GM12878 (cell line): ENCODE results near the gene SLC39A7. TPM values are rescaled to one million over a fixed set of nuclear protein-coding genes. Genes with fewer than 3 reads are reported as not detected.

ENCODE experiments used
- ATAC-seq: fragments of 200-7000 bp; cut with Tn5 transposase; 3 replicates; pipeline ENCODE4 v1.9.1; 2020; ENCODE audit warnings: mild to moderate bottlenecking, moderate library complexity
- BruUV-seq: library from RNA; stranded (reverse); fragments of 400-500 nt; replicated peaks from 2 replicates; lab custom pipeline; 2021; lab: Mats Ljungman, UMichigan
- CTCF ChIA-PET: fragments of 300-600 bp; sonication (Branson Sonifier 250); formaldehyde crosslinking; extraction: SDS; loops from one replicate; lab custom pipeline; 2021; ENCODE audit warnings: inconsistent platforms; lab: Yijun Ruan, JAX
- POLR2A ChIA-PET: fragments of 350-600 bp; formaldehyde crosslinking; extraction: SDS; loops from one replicate; lab custom pipeline; 2021; ENCODE audit warnings: inconsistent platforms; lab: Charles Lee
- RAD21 ChIA-PET: fragments of 300-600 bp; sonication (Branson Sonifier 250); formaldehyde crosslinking; loops from one replicate; lab custom pipeline; 2023; ENCODE audit warnings: antibody characterized with exemption; ENCODE audit not compliant: unreplicated experiment; lab: Charles Lee
- SMC1A ChIA-PET: fragments of 300-600 bp; sonication (Branson Sonifier 250); formaldehyde crosslinking; loops from one replicate; lab custom pipeline; 2023; ENCODE audit not compliant: unreplicated experiment, uncharacterized antibody; lab: Charles Lee
- DNase-seq: peaks from one replicate; pipeline ENCODE4 v3.0.0-alpha.2; 2011; ENCODE audit warnings: low read depth, low spot score
- FAIRE-seq: peaks from 3 replicates; lab custom pipeline; 2011; peaks lifted over from hg19 to GRCh38; lab: Jason Lieb, UNC
- H2AFZ ChIP-seq: 2 replicates; pipeline ENCODE4 v1.6.0; 2011; ENCODE audit warnings: low read depth, low read length, control low read depth; ENCODE audit not compliant: control insufficient read depth
- H3K27ac ChIP-seq: 2 replicates; pipeline ENCODE4 v1.5.1; 2011; ENCODE audit warnings: control low read depth; ENCODE audit not compliant: control insufficient read depth, insufficient read depth
- H3K27me3 ChIP-seq, 2 experiments: replicated peaks in 1 of 2; 2 replicates each; pipeline versions ENCODE4 v1.6.0 to v1.6.1; 2011; ENCODE audit warnings: low read length in 1 of 2; ENCODE audit not compliant: control insufficient read depth in 2 of 2, insufficient read depth in 2 of 2
- H3K36me3 ChIP-seq, 2 experiments: 2 replicates each; pipeline ENCODE4 v1.5.1; 2011; ENCODE audit warnings: low read length in 1 of 2; ENCODE audit not compliant: control insufficient read depth in 2 of 2, insufficient read depth in 2 of 2
- H3K4me1 ChIP-seq: 2 replicates; pipeline ENCODE4 v1.6.1; 2011; ENCODE audit warnings: mild to moderate bottlenecking, low read length, moderate library complexity, mixed read lengths; ENCODE audit not compliant: control insufficient read depth, insufficient read depth
- H3K4me2 ChIP-seq: 2 replicates; pipeline ENCODE4 v1.6.0; 2011; ENCODE audit warnings: control low read depth; ENCODE audit not compliant: control insufficient read depth, insufficient read depth
- H3K4me3 ChIP-seq: fragments of 200-600 bp; sonication (generic); 2 replicates; pipeline ENCODE4 v1.5.1; 2016
- H3K79me2 ChIP-seq: 2 replicates; pipeline ENCODE4 v1.6.0; 2011; ENCODE audit warnings: low read length; ENCODE audit not compliant: control insufficient read depth, insufficient read depth
- H3K9ac ChIP-seq: 2 replicates; pipeline ENCODE4 v1.8.0; 2011; ENCODE audit warnings: low read length, control low read depth, mixed read lengths; ENCODE audit not compliant: control insufficient read depth, insufficient read depth
- H3K9me3 ChIP-seq: replicated peaks from 3 replicates; pipeline ENCODE4 v1.5.1; 2011; ENCODE audit warnings: mild to moderate bottlenecking, low read length; ENCODE audit not compliant: control insufficient read depth, insufficient read depth
- H4K20me1 ChIP-seq: 2 replicates; pipeline ENCODE4 v1.6.0; 2011; ENCODE audit not compliant: control insufficient read depth, insufficient read depth
- E2F8 ChIP-seq: fragments of 450-650 bp; IDR thresholded peaks from 2 replicates; pipeline ENCODE4 v1.6.1; 2018; ENCODE audit warnings: mild to moderate bottlenecking, low read depth, moderate library complexity; ENCODE audit not compliant: partially characterized antibody
- NR2F1 ChIP-seq: fragments of 450-650 bp; conservative IDR thresholded peaks from 2 replicates; pipeline ENCODE4 v1.6.1; 2017; ENCODE audit warnings: mild to moderate bottlenecking
- PBX3 ChIP-seq: IDR thresholded peaks from 2 replicates; pipeline ENCODE4 v1.6.1; 2011; ENCODE audit warnings: mild to moderate bottlenecking, low read depth, low read length, moderate library complexity; ENCODE audit not compliant: insufficient replicate concordance
- TAF1 ChIP-seq: IDR thresholded peaks from 2 replicates; pipeline ENCODE4 v1.6.1; 2011; ENCODE audit warnings: mild to moderate bottlenecking, low read depth, low read length, borderline replicate concordance
- WGBS: methylation state at CpG from one replicate; pipeline ENCODE4 v1.1.6; 2016; ENCODE audit warnings: low lambda C conversion rate; ENCODE audit not compliant: insufficient replicate concordance, insufficient coverage; ENCODE audit errors: missing lambda C conversion rate; 5-methylcytosine and 5-hydroxymethylcytosine counted together
- in situ Hi-C: fragments of 300-500 bp; cut with MboI; formaldehyde crosslinking; loops from 9 replicates; pipeline ENCODE4 v1.14.3; 2018; ENCODE audit warnings: mixed read lengths
- intact Hi-C: fragments of 100-400 bp; cut with micrococcal nuclease; formaldehyde crosslinking; loops from one replicate; pipeline ENCODE4 v1.14.2; 2022; ENCODE audit not compliant: unreplicated experiment
- polyA plus RNA-seq, 11 experiments: library from polyadenylated mRNA; depleted of rRNA in 4 of 11; unstranded in 6 of 11; stranded (reverse) in 5 of 11; fragments of >200 nt; fragmentation: Nextera tagmentation in 4 of 11; fragmentation: Illumina TruSeq in 1 of 11; extraction: Ambion mirVana in 4 of 11; extraction: Trizol in 1 of 11; gene quantifications; 1 replicate in 1 of 11; 2 replicates in 10 of 11; pipeline versions ENCODE4 v1.2.1 to v1.2.3, GENCODE V29; 2011 to 2016; ENCODE audit warnings: inconsistent platforms in 2 of 11, missing spikeins in 2 of 11, low read depth in 1 of 11
- total RNA-seq, 4 experiments: library from RNA; depleted of rRNA in 3 of 4; stranded (reverse); fragments of >200 nt in 3 of 4; fragmentation: Illumina TruSeq in 1 of 4; extraction: Trizol in 1 of 4; gene quantifications; 2 replicates each; pipeline versions ENCODE4 v1.2.1 to v1.2.3, GENCODE V29; 2013 to 2021
- TF ChIP-seq, protein P1 (sequence below): IDR thresholded peaks from 2 replicates; pipeline ENCODE4 v1.6.1; 2012; ENCODE audit warnings: mild to moderate bottlenecking, low read depth, low read length

Gene SLC39A7
- total and polyA plus RNA-seq, 10 of the 15 experiments (the other 5 are each of a cell fraction or from before 2014, with no cell fraction given) = 7.3 to 63.1 (median 40.6) TPM

- Histone ChIP-seq H3K4me2 (no peak overlapping the region), H2AFZ (no peak overlapping the region), H3K4me3 (no peak overlapping the region), H3K36me3 (peaks cover 11 to 27% of the 10 kb centered on the region in 2 experiments), H3K9ac (no peak overlapping the region), H3K9me3 (no peaks in the 10 kb centered on the region), H4K20me1 (no peaks in the 10 kb centered on the region), H3K79me2 (peaks cover 12% of the 10 kb centered on the region), H3K27ac (no peak overlapping the region), H3K27me3 (peaks cover 2 to 5% of the 10 kb centered on the region in 2 experiments), H3K4me1 (0 out of 2 replicates have a peak, but pooled peaks cover 10% of the 10 kb centered on the region)
- ATAC-seq (no peak), DNase-seq (no peak), FAIRE-seq (no peak)
- BruUV-seq = no TSS peak
- ChIA-PET CTCF (interaction anchor here (1.2 to 5.8 kb wide), 6 partner anchors 21 to 76 kb away, joined by 3 to 41 read pairs (median 12); no protein-coding TSS in a partner anchor), SMC1A (no interaction called here), POLR2A (no interaction called here), RAD21 (no interaction called here)
- in situ Hi-C loops = no loop called here
- 92% methylated on average over 15 of the region's 15 CpGs for WGBS
- TF ChIP-seq TAF1 (no peak), PBX3 (no peak), NR2F1 (no peak), E2F8 (no peak)
- TF ChIP-seq, protein P1, sequence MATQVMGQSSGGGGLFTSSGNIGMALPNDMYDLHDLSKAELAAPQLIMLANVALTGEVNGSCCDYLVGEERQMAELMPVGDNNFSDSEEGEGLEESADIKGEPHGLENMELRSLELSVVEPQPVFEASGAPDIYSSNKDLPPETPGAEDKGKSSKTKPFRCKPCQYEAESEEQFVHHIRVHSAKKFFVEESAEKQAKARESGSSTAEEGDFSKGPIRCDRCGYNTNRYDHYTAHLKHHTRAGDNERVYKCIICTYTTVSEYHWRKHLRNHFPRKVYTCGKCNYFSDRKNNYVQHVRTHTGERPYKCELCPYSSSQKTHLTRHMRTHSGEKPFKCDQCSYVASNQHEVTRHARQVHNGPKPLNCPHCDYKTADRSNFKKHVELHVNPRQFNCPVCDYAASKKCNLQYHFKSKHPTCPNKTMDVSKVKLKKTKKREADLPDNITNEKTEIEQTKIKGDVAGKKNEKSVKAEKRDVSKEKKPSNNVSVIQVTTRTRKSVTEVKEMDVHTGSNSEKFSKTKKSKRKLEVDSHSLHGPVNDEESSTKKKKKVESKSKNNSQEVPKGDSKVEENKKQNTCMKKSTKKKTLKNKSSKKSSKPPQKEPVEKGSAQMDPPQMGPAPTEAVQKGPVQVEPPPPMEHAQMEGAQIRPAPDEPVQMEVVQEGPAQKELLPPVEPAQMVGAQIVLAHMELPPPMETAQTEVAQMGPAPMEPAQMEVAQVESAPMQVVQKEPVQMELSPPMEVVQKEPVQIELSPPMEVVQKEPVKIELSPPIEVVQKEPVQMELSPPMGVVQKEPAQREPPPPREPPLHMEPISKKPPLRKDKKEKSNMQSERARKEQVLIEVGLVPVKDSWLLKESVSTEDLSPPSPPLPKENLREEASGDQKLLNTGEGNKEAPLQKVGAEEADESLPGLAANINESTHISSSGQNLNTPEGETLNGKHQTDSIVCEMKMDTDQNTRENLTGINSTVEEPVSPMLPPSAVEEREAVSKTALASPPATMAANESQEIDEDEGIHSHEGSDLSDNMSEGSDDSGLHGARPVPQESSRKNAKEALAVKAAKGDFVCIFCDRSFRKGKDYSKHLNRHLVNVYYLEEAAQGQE = peak; percentile 56; the same call in 1 of the 2 replicates
- intact Hi-C loops = no loop called here
Observed at GRCh38 chr6:33195304-33196165, 5.1 kb upstream of the SLC39A7 start.
